Measurements from ENCODE around the gene MED17.
A peak's percentile ranks its signal among the peaks of the same experiment; 100 is the strongest.

- TF ChIP-seq LEF1 (IDR thresholded peaks at IDR 0.05; ENCODE audit: borderline replicate concordance) (no peak), SP1 (IDR thresholded peaks at IDR 0.05) (no peak), SUZ12 (IDR thresholded peaks at IDR 0.05) (no peak), FOXK2 (IDR thresholded peaks at IDR 0.05) (no peak), FOXM1 (IDR thresholded peaks at IDR 0.05; ENCODE audit: borderline replicate concordance) (no peak), ELF4 (IDR thresholded peaks at IDR 0.05) (no peak), L3MBTL2 (conservative IDR thresholded peaks at IDR 0.05) (peak; percentile 83), TARDBP (IDR thresholded peaks at IDR 0.05) (no peak), BHLHE40 (IDR thresholded peaks at IDR 0.05; ENCODE audit: borderline replicate concordance) (no peak), FOXA1 (IDR thresholded peaks at IDR 0.05) (no peak)
These were observed 327 bp upstream of the MED17 start for GRCh38 chr11:93783765-93784144.
